IPS-15b (cell line): Measurements from ENCODE around the gene CTNNA3.
"Not testable (repeated sequence)": the region's sequence is repeated elsewhere in the genome, so short reads cannot be mapped to it uniquely, and the experiment has no call there.

Source experiments
- H3K27me3 ChIP-seq: one replicate; pipeline ENCODE4 v1.6.1; 2013; ENCODE audit warnings: low read length; ENCODE audit not compliant: control insufficient read depth, insufficient read depth
- H3K36me3 ChIP-seq: one replicate; pipeline ENCODE4 v1.6.1; 2013; ENCODE audit warnings: low read length; ENCODE audit not compliant: control insufficient read depth, insufficient read depth
- H3K4me1 ChIP-seq: one replicate; pipeline ENCODE4 v1.6.1; 2013; ENCODE audit warnings: mild to moderate bottlenecking, low read length; ENCODE audit not compliant: control insufficient read depth, insufficient read depth
- H3K4me3 ChIP-seq: one replicate; pipeline ENCODE4 v1.5.1; 2013; ENCODE audit warnings: low read depth, low read length
- H3K9ac ChIP-seq: one replicate; pipeline ENCODE4 v1.6.1; 2013; ENCODE audit warnings: low read depth, mild to moderate bottlenecking, low read length
- H3K9me3 ChIP-seq: one replicate; pipeline ENCODE4 v1.6.1; 2013; ENCODE audit warnings: mild to moderate bottlenecking, low read length; ENCODE audit not compliant: control insufficient read depth, insufficient read depth

The CTNNA3 gene

DNA sequence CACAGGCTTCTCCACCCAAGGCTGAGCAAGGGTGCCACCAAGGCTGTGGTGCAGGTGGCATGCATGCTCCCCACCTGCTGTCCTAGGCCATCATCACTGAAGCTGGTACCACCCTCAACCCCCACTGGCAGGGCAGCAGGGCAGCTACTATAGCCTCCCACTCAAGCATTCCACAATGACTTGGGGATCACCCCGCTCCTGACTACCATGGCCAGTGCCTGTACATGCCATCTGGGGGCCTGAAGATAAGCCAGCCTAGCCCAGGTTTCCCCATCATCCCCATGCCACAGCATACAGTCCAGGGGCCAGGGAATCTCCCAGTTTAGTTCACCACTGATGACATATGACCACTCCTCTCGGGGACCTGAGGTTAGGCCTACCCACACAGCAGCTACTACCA lies 1281.1 kb downstream of the CTNNA3 start:
- no peaks in the 10 kb centered on the region for H3K4me1 ChIP-seq
- H3K36me3 ChIP-seq, result no peaks in the 10 kb centered on the region
- H3K27me3 ChIP-seq, result no peaks in the 10 kb centered on the region
- H3K9ac ChIP-seq, result no peak overlapping the region
- no peaks in the 10 kb centered on the region for H3K9me3 ChIP-seq
- H3K4me3 ChIP-seq, result no peak overlapping the region

DNA sequence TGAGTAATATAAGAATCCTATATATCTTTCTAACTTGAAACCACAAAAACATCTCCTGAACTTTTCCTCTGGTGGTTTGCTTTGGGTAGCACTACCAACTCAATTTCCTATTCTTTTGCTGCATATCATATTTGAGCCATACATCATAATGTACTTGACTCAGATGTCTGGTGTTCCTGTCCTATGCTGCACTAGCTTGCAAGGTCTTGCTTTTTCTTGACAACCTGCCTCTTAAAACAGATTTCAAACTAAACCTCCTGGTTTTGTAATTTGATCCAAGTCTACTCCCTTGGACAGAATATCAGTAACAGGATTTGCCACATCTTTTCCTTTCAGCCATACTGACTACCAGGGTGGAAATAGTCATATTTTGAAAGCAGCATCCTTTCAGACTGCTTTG lies 1290.4 kb downstream of the CTNNA3 start:
- no peak overlapping the region for H3K4me3 ChIP-seq
- H3K27me3 ChIP-seq, result no peaks in the 10 kb centered on the region
- H3K9ac ChIP-seq, result no peak overlapping the region
- H3K36me3 ChIP-seq, result no peaks in the 10 kb centered on the region
- no peaks in the 10 kb centered on the region for H3K9me3 ChIP-seq
- H3K4me1 ChIP-seq, result no peaks in the 10 kb centered on the region

DNA sequence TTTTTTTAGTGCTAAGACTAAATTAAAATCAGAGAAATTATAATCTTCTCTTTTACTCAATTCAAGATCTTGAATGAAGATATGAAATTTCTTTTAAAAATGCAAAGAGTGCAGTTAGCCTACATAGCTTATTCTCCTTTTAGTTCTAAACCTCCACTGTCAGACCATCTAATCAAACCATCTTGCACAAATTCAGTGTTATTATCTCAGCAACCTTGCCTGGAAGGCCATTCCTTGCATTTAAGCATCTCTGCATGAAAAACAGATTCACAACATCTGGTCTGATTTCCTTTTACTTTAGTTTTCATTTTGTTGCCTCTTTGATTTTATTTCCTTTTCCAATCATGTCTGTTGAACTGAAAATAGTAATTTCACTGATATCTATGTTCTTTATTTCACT lies 1297.3 kb downstream of the CTNNA3 start:
- Histone ChIP-seq H3K9ac (no peak overlapping the region), H3K27me3 (no peaks in the 10 kb centered on the region), H3K4me1 (peaks cover 2% of the 10 kb centered on the region), H3K36me3 (no peaks in the 10 kb centered on the region), H3K9me3 (no peaks in the 10 kb centered on the region), H3K4me3 (no peak overlapping the region)

DNA sequence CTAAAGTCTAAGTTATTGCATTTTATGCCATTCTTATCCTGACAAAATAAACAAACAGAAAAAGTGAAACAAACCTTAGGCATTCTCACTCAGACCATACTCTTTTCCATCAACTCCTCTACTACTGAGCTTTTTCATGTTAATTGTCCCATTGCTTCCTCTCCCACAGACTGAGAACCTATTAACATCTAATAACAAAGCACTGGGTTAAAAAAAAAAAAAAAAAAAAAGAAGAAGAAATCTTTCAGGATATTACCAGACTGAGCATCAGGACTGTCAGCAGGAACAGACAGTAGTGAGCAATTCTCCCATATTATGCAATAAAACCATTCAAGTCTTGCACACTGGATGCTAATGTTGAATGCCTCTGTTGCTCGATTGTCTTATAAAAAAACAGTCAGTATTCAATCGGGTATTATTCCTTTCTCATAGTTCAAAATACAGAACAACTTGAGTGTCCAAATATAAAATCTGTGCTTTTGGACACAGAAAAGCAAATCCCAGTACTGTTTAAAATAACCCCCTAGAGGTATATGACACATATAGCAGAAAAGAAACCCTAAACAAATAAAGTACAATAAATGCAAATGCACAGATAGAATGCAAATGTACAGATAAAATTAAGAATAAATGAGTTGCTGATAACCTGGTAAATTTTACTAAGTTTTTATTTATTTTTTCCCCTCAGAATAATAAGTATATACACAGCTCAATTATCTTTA lies 1301.5 kb downstream of the CTNNA3 start:
- Histone ChIP-seq H3K27me3 (no peaks in the 10 kb centered on the region), H3K9ac (no peak overlapping the region), H3K4me1 (peaks cover 2% of the 10 kb centered on the region), H3K9me3 (no peaks in the 10 kb centered on the region), H3K36me3 (no peaks in the 10 kb centered on the region), H3K4me3 (no peak overlapping the region)

DNA sequence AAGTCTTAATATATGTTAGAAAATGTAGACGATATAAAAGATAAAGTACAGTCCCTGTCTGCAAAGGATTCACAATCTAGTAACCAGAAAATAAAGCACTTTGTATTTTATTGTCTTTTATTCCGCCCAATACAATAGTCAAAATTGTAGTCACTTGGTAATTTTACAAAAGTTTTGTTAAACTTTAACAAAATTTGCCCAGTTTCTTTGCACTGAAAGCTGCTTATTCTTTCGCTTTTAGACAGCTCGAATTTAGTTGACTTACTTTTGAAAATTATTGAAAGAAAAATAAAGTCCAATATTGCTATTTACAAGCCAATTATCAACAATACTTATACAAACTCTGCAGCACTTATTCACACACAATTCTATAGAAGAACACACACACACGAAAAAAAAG lies 1305.1 kb downstream of the CTNNA3 start:
- no peaks in the 10 kb centered on the region for H3K36me3 ChIP-seq
- H3K4me1 ChIP-seq, result peaks cover 2% of the 10 kb centered on the region
- no peak overlapping the region for H3K9ac ChIP-seq
- H3K27me3 ChIP-seq, result no peaks in the 10 kb centered on the region
- no peak overlapping the region for H3K4me3 ChIP-seq
- H3K9me3 ChIP-seq, result no peaks in the 10 kb centered on the region

DNA sequence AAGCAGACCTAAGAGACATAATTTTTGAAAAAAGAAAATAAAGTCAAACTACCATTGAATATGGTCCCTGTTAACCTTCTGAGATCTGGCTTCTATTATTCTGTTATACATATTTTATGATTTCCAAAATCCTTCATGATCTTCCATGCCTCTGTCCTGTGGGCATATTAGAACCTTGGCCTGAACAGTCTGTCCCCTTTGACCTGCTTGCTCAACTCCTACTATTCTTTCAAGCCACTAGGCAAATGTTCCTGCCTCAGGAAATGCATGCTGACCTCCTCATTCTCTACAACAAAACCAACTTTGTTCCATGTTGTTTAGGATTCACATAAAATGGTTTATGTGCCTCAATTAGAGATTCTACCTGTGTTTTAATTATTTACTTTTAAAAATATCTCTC lies 1315.0 kb downstream of the CTNNA3 start:
- H3K4me3 ChIP-seq, result no peak overlapping the region
- H3K36me3 ChIP-seq, result no peaks in the 10 kb centered on the region

DNA sequence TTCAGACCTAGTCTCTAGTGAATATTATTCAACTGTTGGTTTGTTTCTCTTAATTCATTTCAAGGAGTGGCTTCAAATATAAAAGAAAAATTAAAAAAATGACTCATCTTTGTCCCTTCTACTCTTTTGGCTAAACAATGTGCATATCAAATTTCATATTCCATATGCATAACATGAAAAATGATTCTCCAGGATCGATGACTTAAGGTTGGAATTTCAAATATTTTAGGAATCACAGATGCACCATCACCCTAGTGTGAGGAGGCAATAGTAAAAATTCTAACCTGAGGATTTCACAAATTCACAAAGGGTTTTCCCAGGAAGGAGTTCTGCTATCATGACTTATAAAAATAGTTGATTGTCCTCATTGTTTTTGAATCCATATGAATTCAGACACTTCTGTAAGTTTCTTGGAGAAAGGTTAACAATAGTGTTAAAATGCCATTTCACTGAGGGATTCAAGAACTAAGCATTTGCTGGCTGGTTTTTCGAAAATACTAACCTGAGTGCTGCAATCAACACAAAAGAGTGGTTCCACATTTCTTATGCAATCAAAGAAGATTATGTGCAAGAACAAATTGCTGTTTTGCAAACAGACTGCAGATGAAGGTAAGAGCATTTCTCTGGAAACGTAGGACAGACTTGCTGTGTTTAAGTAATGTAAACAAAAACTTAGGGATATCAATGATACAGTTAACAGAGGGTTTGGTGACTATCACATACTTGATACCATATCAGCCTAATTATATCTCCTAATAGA lies 1317.7 kb downstream of the CTNNA3 start:
- no peaks in the 10 kb centered on the region for H3K4me1 ChIP-seq
- H3K36me3 ChIP-seq, result no peaks in the 10 kb centered on the region
- H3K27me3 ChIP-seq, result no peaks in the 10 kb centered on the region
- H3K9me3 ChIP-seq, result no peaks in the 10 kb centered on the region
- H3K4me3 ChIP-seq, result no peak overlapping the region
- H3K9ac ChIP-seq, result no peak overlapping the region

More for the DNA sequence above, 1315.0 kb downstream of the CTNNA3 start:
- Histone ChIP-seq H3K4me1 (no peaks in the 10 kb centered on the region), H3K9ac (no peak overlapping the region), H3K27me3 (no peaks in the 10 kb centered on the region), H3K9me3 (no peaks in the 10 kb centered on the region)

DNA sequence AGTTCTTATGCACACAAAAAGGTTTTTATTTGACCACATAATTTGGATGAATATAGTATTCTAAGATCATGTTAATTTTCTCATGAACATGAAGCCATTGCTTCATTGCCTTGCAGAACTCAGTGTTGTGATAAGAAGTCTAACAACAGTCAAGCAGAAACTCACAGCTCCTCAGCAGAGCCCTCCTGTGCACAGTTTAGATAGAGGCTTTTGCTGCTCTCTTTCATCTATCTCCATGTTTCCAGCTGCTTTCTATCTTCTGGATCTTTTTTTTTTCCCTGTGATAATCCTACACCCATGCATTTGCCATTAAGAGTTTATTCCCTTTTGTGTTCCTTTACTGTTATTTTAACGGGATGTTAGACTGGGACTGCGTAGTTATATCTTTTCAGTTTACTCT lies 1327.8 kb downstream of the CTNNA3 start:
- no peak overlapping the region for H3K4me3 ChIP-seq
- no peaks in the 10 kb centered on the region for H3K9me3 ChIP-seq
- no peak overlapping the region for H3K9ac ChIP-seq
- H3K4me1 ChIP-seq, result no peaks in the 10 kb centered on the region
- H3K27me3 ChIP-seq, result no peaks in the 10 kb centered on the region
- H3K36me3 ChIP-seq, result no peaks in the 10 kb centered on the region

DNA sequence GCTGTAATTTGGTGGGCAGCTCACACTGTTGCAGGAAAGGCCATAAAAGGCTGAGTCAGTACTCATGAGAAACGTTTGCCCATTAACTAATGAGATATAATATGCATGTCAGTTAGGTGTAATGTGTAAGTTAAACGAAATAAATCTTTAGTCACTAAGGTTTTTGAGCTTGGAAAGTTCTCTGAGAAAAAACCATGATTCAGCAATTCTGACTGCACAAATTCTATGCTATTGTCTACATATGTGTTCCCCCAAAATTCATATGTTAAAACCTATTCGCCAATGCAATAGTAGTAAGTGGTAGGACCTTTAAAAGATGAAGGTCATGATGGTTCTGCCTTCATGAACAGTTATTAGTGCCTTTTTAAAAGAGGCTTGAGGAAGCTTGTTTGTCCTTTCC lies 1329.8 kb downstream of the CTNNA3 start:
- H3K36me3 ChIP-seq, result no peaks in the 10 kb centered on the region
- H3K4me3 ChIP-seq, result no peak overlapping the region
- H3K9ac ChIP-seq, result no peak overlapping the region
- H3K4me1 ChIP-seq, result no peaks in the 10 kb centered on the region
- H3K27me3 ChIP-seq, result no peaks in the 10 kb centered on the region
- H3K9me3 ChIP-seq, result no peaks in the 10 kb centered on the region

DNA sequence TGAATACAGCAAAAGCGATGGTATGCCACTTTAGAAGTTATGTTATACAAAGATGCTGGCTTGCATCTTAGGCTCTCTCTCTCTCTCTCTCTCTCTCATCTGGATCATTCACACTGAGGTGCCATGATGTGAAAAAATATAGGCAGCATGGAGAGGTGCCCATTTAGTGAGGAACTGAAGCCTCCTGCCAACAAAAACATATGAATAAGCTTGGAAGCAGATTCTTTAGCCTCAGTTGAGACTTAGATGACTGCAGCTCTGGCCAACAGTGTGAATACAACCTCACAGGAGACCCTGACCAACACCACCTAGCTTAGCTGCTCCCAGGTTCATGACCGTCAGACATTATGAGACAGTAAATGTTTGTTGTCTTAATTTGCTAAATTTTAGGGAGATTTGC lies 1330.3 kb downstream of the CTNNA3 start:
- no peaks in the 10 kb centered on the region for H3K27me3 ChIP-seq
- no peaks in the 10 kb centered on the region for H3K36me3 ChIP-seq
- H3K4me3 ChIP-seq, result no peak overlapping the region
- no peaks in the 10 kb centered on the region for H3K4me1 ChIP-seq
- no peak overlapping the region for H3K9ac ChIP-seq
- H3K9me3 ChIP-seq, result no peaks in the 10 kb centered on the region

DNA sequence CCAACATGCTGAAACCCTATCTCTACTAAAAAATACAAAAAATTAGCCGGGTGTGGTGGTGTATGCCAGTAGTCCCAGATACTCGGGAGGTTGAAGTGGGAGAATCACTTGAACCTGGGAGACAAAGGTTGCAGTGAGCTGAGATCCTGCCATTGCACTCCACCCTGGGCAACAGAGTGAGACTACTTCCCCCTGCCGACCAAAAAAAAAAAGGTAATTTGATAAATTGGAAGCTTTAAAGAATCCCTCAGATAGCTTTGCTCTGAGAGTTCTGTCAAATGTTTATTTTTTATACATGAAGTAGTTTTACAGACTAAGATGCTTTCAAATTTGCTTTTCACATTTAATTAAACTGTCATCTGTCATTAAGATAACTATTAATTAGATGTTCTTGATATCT lies 1333.5 kb downstream of the CTNNA3 start:
- Histone ChIP-seq H3K36me3 (no peaks in the 10 kb centered on the region), H3K4me3 (no peak overlapping the region), H3K4me1 (no peaks in the 10 kb centered on the region), H3K9me3 (no peaks in the 10 kb centered on the region), H3K27me3 (no peaks in the 10 kb centered on the region), H3K9ac (no peak overlapping the region)

DNA sequence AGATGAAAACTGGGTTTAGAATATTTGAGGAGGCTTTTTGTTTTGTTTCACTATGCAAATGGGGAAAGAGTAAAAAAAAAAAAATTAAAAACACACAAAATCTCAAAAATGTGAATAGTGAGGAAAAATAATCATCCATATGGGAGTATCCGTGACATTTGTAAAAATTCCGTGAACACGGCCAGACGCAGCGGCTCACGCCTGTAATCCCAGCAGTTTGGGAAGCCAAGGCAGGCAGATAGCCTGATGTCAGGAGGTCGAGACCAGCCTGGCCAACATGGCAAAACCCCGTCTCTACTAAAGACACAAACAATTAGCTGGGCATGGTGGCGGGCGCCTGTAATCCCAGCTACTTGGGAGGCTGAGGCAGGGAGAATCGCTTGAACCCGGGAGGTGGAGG lies 1342.2 kb downstream of the CTNNA3 start:
- H3K9ac ChIP-seq, H3K9me3 ChIP-seq, H3K4me1 ChIP-seq, H3K27me3 ChIP-seq, H3K4me3 ChIP-seq, H3K36me3 ChIP-seq: not testable (repeated sequence)
